ENCODE data around the gene UTS2B. TPM values are rescaled to one million over a fixed set of nuclear protein-coding genes. Genes with fewer than 3 reads are reported as not detected.

The UTS2B gene
- total and polyA plus RNA-seq, 10 of the 15 experiments (the other 5 are each of a cell fraction or from before 2014, with no cell fraction given) = 0.15 to 0.72 (median 0.44) TPM

GRCh38 chr3:191290311-191291025, 39.9 kb downstream of the UTS2B start:
- peak; percentile 95 for FAIRE-seq
- H3K4me1 ChIP-seq (ENCODE audit: control insufficient read depth, insufficient read depth, low read length) = peaks cover 13% of the 10 kb centered on the region
- H3K27me3 ChIP-seq (replicated peaks in 1 of 2; ENCODE audit: control insufficient read depth in 2 of 2, insufficient read depth in 2 of 2, low read length in 1 of 2) = no peaks in the 10 kb centered on the region
- ChIA-PET RAD21 (ENCODE audit: unreplicated experiment) (interaction anchor here (0.7 to 4.3 kb wide), 18 partner anchors 9 to 153 kb away, joined by 3 to 55 read pairs (median 5); partner anchors contain the start of genes CCDC50 and UTS2B), SMC1A (ENCODE audit: uncharacterized antibody, unreplicated experiment) (interaction anchor here (0.5 to 12.4 kb wide), 18 partner anchors 7 to 629 kb away, joined by 3 to 375 read pairs (median 4); no protein-coding TSS in a partner anchor), CTCF (interaction anchor here (0.9 to 4.7 kb wide), 5 partner anchors 8 to 55 kb away, joined by 3 to 26 read pairs (median 3); no protein-coding TSS in a partner anchor), POLR2A (interaction anchor here (0.5 to 3.0 kb wide), 7 partner anchors 21 to 146 kb away, joined by 3 to 17 read pairs (median 4); no protein-coding TSS in a partner anchor)
- H3K79me2 ChIP-seq (ENCODE audit: control insufficient read depth, insufficient read depth, low read length) = no peaks in the 10 kb centered on the region
- peak overlapping the region; percentile 68 for H3K27ac ChIP-seq (ENCODE audit: control insufficient read depth, insufficient read depth)
- no peak overlapping the region for H3K4me3 ChIP-seq
- H4K20me1 ChIP-seq (ENCODE audit: control insufficient read depth, insufficient read depth) = no peaks in the 10 kb centered on the region
- peak overlapping the region; percentile 76 for H2AFZ ChIP-seq (ENCODE audit: control insufficient read depth, low read depth, low read length)
- no peaks in the 10 kb centered on the region for H3K36me3 ChIP-seq (ENCODE audit: control insufficient read depth in 2 of 2, insufficient read depth in 2 of 2, low read length in 1 of 2)
- no peak for DNase-seq (ENCODE audit: low read depth, low spot score)
- intact Hi-C loops (cut with micrococcal nuclease; ENCODE audit: unreplicated experiment) (no loop called here), in situ Hi-C loops (cut with MboI) (no loop called here)
- no peaks in the 10 kb centered on the region for H3K9me3 ChIP-seq (replicated peaks; ENCODE audit: control insufficient read depth, insufficient read depth, low read length)
- WGBS (ENCODE audit: insufficient coverage, insufficient replicate concordance, low lambda C conversion rate, missing lambda C conversion rate) = 21% methylated on average over 4 of the region's 4 CpGs
- H3K4me2 ChIP-seq (ENCODE audit: control insufficient read depth, insufficient read depth) = peak overlapping the region; percentile 84
- 0 out of 2 replicates have a peak overlapping the region, but pooled peaks have one; percentile 18 for H3K9ac ChIP-seq (ENCODE audit: control insufficient read depth, insufficient read depth, low read length)
- BruUV-seq (replicated peaks) = no TSS peak
- ATAC-seq = peak; percentile 93
- TF ChIP-seq STAT1 (conservative IDR thresholded peaks at IDR 0.05) (no peak), ESRRA (IDR thresholded peaks at IDR 0.05; ENCODE audit: low read length) (no peak), E2F8 (IDR thresholded peaks at IDR 0.05; ENCODE audit: low read depth, partially characterized antibody) (no peak), RUNX3 (IDR thresholded peaks at IDR 0.05; ENCODE audit: low read length) (peak; percentile 54; the same call in 1 of the 2 replicates), USF1 (IDR thresholded peaks at IDR 0.05; ENCODE audit: borderline replicate concordance, extremely low read length, insufficient read depth, low read depth, low read length) (no peak), FOS (IDR thresholded peaks at IDR 0.05; ENCODE audit: borderline replicate concordance, extremely low read depth, insufficient read length) (no peak), SKIL (IDR thresholded peaks at IDR 0.05; ENCODE audit: low read depth, poor library complexity, severe bottlenecking) (no peak), CBX3 (IDR thresholded peaks at IDR 0.05; ENCODE audit: borderline replicate concordance, low read depth) (no peak), SMARCA5 (IDR thresholded peaks at IDR 0.05) (no peak), EZH2 (IDR thresholded peaks at IDR 0.05; ENCODE audit: borderline replicate concordance, control insufficient read depth, low read depth, low read length) (no peak), ZZZ3 (IDR thresholded peaks at IDR 0.05; ENCODE audit: control insufficient read depth, insufficient read length, low read depth) (no peak), ASH2L (IDR thresholded peaks at IDR 0.05; ENCODE audit: borderline replicate concordance, low read depth) (no peak)
